ENCODE data around the gene ZBTB40. TPM values are rescaled to one million over a fixed set of nuclear protein-coding genes. Genes with fewer than 3 reads are reported as not detected.

ZBTB40 gene
- polyA plus RNA-seq, 3 donors = 1.1 to 17.8 (median 1.3) TPM

DNA sequence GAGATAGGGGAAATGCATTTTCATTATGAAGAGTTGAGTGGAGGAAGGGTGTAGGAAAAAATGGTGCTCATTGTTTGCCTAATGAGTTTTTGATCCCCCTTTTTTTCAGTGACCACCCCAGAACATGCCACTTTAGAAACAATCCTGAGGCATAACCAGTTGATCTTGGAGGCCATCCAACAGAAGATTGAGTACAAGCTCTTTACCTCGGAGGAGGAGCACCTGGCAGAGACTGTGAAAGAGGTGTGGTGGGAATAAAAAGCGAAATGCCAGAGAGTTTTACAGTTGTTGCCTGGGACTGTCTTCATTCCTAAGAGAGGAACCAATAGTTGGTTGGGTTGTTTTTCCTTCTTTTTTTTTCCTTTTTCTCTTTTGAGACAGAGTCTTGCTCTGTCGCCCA lies 57.3 kb downstream of the ZBTB40 start:
- H3K4me2 ChIP-seq (replicated peaks; ENCODE audit: extremely low read depth, low read length, poor library complexity, severe bottlenecking) = no peak overlapping the region
- no peaks in the 10 kb centered on the region for H3K27me3 Mint-ChIP-seq (ENCODE audit: low read depth in 3 of 3)
- no peaks in the 10 kb centered on the region for H4K20me1 ChIP-seq (ENCODE audit: insufficient read depth, low read length)
- peaks cover 0 to 3% (median 0%) of the 10 kb centered on the region in 7 donors for H3K9me3 Mint-ChIP-seq
- TF ChIP-seq, protein P1, sequence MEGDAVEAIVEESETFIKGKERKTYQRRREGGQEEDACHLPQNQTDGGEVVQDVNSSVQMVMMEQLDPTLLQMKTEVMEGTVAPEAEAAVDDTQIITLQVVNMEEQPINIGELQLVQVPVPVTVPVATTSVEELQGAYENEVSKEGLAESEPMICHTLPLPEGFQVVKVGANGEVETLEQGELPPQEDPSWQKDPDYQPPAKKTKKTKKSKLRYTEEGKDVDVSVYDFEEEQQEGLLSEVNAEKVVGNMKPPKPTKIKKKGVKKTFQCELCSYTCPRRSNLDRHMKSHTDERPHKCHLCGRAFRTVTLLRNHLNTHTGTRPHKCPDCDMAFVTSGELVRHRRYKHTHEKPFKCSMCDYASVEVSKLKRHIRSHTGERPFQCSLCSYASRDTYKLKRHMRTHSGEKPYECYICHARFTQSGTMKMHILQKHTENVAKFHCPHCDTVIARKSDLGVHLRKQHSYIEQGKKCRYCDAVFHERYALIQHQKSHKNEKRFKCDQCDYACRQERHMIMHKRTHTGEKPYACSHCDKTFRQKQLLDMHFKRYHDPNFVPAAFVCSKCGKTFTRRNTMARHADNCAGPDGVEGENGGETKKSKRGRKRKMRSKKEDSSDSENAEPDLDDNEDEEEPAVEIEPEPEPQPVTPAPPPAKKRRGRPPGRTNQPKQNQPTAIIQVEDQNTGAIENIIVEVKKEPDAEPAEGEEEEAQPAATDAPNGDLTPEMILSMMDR (IDR thresholded peaks at IDR 0.05) = no peak
- DNase-seq = no peak
- no peak overlapping the region for H3K27ac ChIP-seq (ENCODE audit: low read depth in 1 of 2, low read length in 2 of 2)
- H3K36me3 Mint-ChIP-seq = peaks cover 81 to 86% of the 10 kb centered on the region in 2 donors
- peaks cover 82 to 94% of the 10 kb centered on the region in 2 donors for H3K36me3 ChIP-seq (replicated peaks in 1 of 2; ENCODE audit: control insufficient read depth in 1 of 2, insufficient read depth in 2 of 2, low read length in 2 of 2)
- no peaks in the 10 kb centered on the region for H3K9me3 ChIP-seq (replicated peaks in 1 of 2; ENCODE audit: control insufficient read depth in 1 of 2, insufficient read depth in 1 of 2, low read length in 2 of 2)
- WGBS (ENCODE audit: insufficient coverage) = 100% methylated on average over 1 of the region's 3 CpGs
- H3K79me2 ChIP-seq (ENCODE audit: insufficient read depth, low read length) = no peaks in the 10 kb centered on the region
- no peak overlapping the region for H3K9ac ChIP-seq (ENCODE audit: insufficient read depth, low read length, poor library complexity, severe bottlenecking)
- no peaks in the 10 kb centered on the region for H3K4me1 ChIP-seq (ENCODE audit: control insufficient read depth in 1 of 2, insufficient read depth in 2 of 2, low read length in 2 of 2)
- H3K4me3 Mint-ChIP-seq = no peak overlapping the region
- H3K27me3 ChIP-seq (ENCODE audit: control insufficient read depth in 2 of 2, insufficient read depth in 2 of 2, low read length in 2 of 2) = no peaks in the 10 kb centered on the region
- intact Hi-C loops (cut with micrococcal nuclease) = no loop called here
- H3K4me1 Mint-ChIP-seq = no peaks in the 10 kb centered on the region
- no peak overlapping the region for H3K27ac Mint-ChIP-seq
- no peak overlapping the region for H3K4me3 ChIP-seq (replicated peaks in 1 of 3; ENCODE audit: low read depth in 2 of 3, low read length in 3 of 3)
- no peak overlapping the region for H2AFZ ChIP-seq (ENCODE audit: insufficient read depth, low read depth, low read length, poor library complexity, severe bottlenecking)

DNA sequence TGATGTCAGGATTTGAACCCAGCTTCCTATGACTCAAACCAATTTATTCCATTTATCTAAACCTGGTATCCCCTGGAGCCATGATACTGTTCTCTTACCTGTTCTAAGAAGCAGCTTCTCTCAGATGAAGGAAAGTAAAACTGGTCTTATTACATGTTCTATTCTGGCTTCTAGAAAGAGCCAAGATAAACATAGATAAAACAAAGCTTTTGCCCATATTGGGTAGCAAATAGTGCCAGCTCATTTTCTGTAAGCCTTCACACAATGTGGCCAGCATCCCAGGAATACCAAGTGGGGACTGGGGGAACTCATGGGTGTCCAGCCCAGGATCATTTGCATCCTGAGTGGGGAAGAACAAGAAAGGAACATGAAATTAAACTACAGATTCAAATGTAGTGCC lies 58.2 kb downstream of the ZBTB40 start:
- Histone ChIP-seq H3K4me2 (replicated peaks; ENCODE audit: extremely low read depth, low read length, poor library complexity, severe bottlenecking) (no peak overlapping the region), H3K9ac (ENCODE audit: insufficient read depth, low read length, poor library complexity, severe bottlenecking) (no peak overlapping the region), H4K20me1 (ENCODE audit: insufficient read depth, low read length) (no peaks in the 10 kb centered on the region), H3K4me1 (ENCODE audit: control insufficient read depth in 1 of 2, insufficient read depth in 2 of 2, low read length in 2 of 2) (no peaks in the 10 kb centered on the region), H3K79me2 (ENCODE audit: insufficient read depth, low read length) (no peaks in the 10 kb centered on the region), H3K36me3 (replicated peaks in 1 of 2; ENCODE audit: control insufficient read depth in 1 of 2, insufficient read depth in 2 of 2, low read length in 2 of 2) (peaks cover 91 to 96% of the 10 kb centered on the region in 2 donors), H3K27ac (ENCODE audit: low read depth in 1 of 2, low read length in 2 of 2) (no peak overlapping the region), H3K27me3 (ENCODE audit: control insufficient read depth in 2 of 2, insufficient read depth in 2 of 2, low read length in 2 of 2) (no peaks in the 10 kb centered on the region), H3K9me3 (replicated peaks in 1 of 2; ENCODE audit: control insufficient read depth in 1 of 2, insufficient read depth in 1 of 2, low read length in 2 of 2) (no peaks in the 10 kb centered on the region), H2AFZ (ENCODE audit: insufficient read depth, low read depth, low read length, poor library complexity, severe bottlenecking) (no peak overlapping the region), H3K4me3 (replicated peaks in 1 of 3; ENCODE audit: low read depth in 2 of 3, low read length in 3 of 3) (no peak overlapping the region)
- H3K4me1 Mint-ChIP-seq = no peaks in the 10 kb centered on the region
- intact Hi-C loops (cut with micrococcal nuclease) = no loop called here
- no peaks in the 10 kb centered on the region for H3K27me3 Mint-ChIP-seq (ENCODE audit: low read depth in 3 of 3)
- H3K36me3 Mint-ChIP-seq = peaks cover 84 to 91% of the 10 kb centered on the region in 2 donors
- TF ChIP-seq, protein P1 (IDR thresholded peaks at IDR 0.05) = no peak
- DNase-seq = no peak
- H3K9me3 Mint-ChIP-seq = peaks cover 0 to 3% (median 0%) of the 10 kb centered on the region in 7 donors
- H3K4me3 Mint-ChIP-seq = no peak overlapping the region
- H3K27ac Mint-ChIP-seq = no peak overlapping the region
